GM19193 (cell line): ENCODE data around the gene NBPF1.
A peak's percentile ranks its signal among the peaks of the same experiment; 100 is the strongest.

ENCODE experiments used
- POLR2A ChIP-seq: IDR thresholded peaks from 4 replicates; pipeline ENCODE4 v1.6.1; 2011; ENCODE audit not compliant: insufficient read depth, insufficient read length; ENCODE audit errors: extremely low read depth

Gene NBPF1

GRCh38 chr1:16613185-16614147 lies at the start of gene NBPF1:
Gene NBPF1 (minus strand): TSS chr1:16613564.
- peak; percentile 16 for TF ChIP-seq POLR2A

GRCh38 chr1:16644482-16645270 lies 31.3 kb upstream of the NBPF1 start:
- peak; percentile 97 for TF ChIP-seq POLR2A

- no peak for TF ChIP-seq POLR2A
These were observed 30.8 kb upstream of the NBPF1 start for GRCh38 chr1:16644193-16644481.

GRCh38 chr1:16631248-16632043 lies 18.1 kb upstream of the NBPF1 start:
- no peak for TF ChIP-seq POLR2A

GRCh38 chr1:16630661-16631247 lies 17.4 kb upstream of the NBPF1 start:
- no peak for TF ChIP-seq POLR2A

- no peak for TF ChIP-seq POLR2A
These were observed 15.2 kb upstream of the NBPF1 start for GRCh38 chr1:16628361-16629111.

- no peak for TF ChIP-seq POLR2A
These were observed 12.4 kb upstream of the NBPF1 start for GRCh38 chr1:16625497-16626408.

- no peak for TF ChIP-seq POLR2A
These were observed 7.9 kb upstream of the NBPF1 start for GRCh38 chr1:16621300-16621658.

GRCh38 chr1:16618719-16619118 lies 5.4 kb upstream of the NBPF1 start:
- no peak for TF ChIP-seq POLR2A

- TF ChIP-seq POLR2A, result no peak
These were observed 4.6 kb upstream of the NBPF1 start for GRCh38 chr1:16617778-16618580.

GRCh38 chr1:16617114-16617631 lies 3.8 kb upstream of the NBPF1 start:
- no peak for TF ChIP-seq POLR2A
